AG04450 (cell line): Measurements from ENCODE around the gene CHMP2A. TPM values are rescaled to one million over a fixed set of nuclear protein-coding genes. Genes with fewer than 3 reads are reported as not detected.
"Not testable (repeated sequence)": the region's sequence is repeated elsewhere in the genome, so short reads cannot be mapped to it uniquely, and the experiment has no call there.

Source experiments
- CTCF ChIA-PET: fragments of 300-600, 350-600 bp; formaldehyde crosslinking; extraction: SDS; loops from one replicate; lab custom pipeline; 2022; ENCODE audit warnings: antibody characterized with exemption, inconsistent platforms; lab: Charles Lee
- POLR2A ChIA-PET: fragments of 350-600 bp; formaldehyde crosslinking; extraction: SDS; loops from one replicate; lab custom pipeline; 2021; ENCODE audit warnings: antibody characterized with exemption, inconsistent platforms; lab: Yijun Ruan, JAX
- DNase-seq: peaks from one replicate; pipeline ENCODE4 v3.0.0-alpha.2; 2011; ENCODE audit warnings: low read depth, low spot score
- H3K27ac ChIP-seq: one replicate; pipeline ENCODE4 v1.5.1; 2012; ENCODE audit warnings: low read depth, low read length, control low read depth
- H3K27me3 ChIP-seq: one replicate; pipeline ENCODE4 v1.6.0; 2012; ENCODE audit warnings: low read length; ENCODE audit not compliant: control insufficient read depth, insufficient read depth
- H3K4me3 ChIP-seq: 2 replicates; pipeline ENCODE4 v1.5.1; 2011; ENCODE audit warnings: mild to moderate bottlenecking, low read depth, low read length, control low read depth
- H3K9me3 ChIP-seq: 2 replicates; pipeline ENCODE4 v1.5.1; 2012; ENCODE audit warnings: low read length; ENCODE audit not compliant: control insufficient read depth, insufficient read depth
- CTCF ChIP-seq: IDR thresholded peaks from 2 replicates; pipeline ENCODE4 v1.5.1; 2011; ENCODE audit warnings: low read depth, low read length, control low read depth, inconsistent platforms
- polyA plus RNA-seq: library from polyadenylated mRNA; depleted of rRNA; stranded (reverse); fragments of >200 nt; gene quantifications from 2 replicates; pipeline ENCODE4 v1.2.3, GENCODE V29; 2011

CHMP2A gene
- polyA plus RNA-seq, 1 experiment: 173 TPM

- CTCF ChIA-PET: no interaction called here
- no peak for DNase-seq
- TF ChIP-seq CTCF: no peak
- Histone ChIP-seq H3K9me3 (no peaks in the 10 kb centered on the region; the same call in 1 of the 2 replicates), H3K27me3 (no peaks in the 10 kb centered on the region), H3K4me3 (no peak overlapping the region), H3K27ac (no peak overlapping the region)
- POLR2A ChIA-PET: no interaction called here
Measured at GRCh38 chr19:58582985-58583384, 28.1 kb upstream of the CHMP2A start.

GRCh38 chr19:58581227-58582141, 26.6 kb upstream of the CHMP2A start:
- ChIA-PET CTCF (interaction anchor here (0.5 to 2.5 kb wide), 8 partner anchors 22 to 1156 kb away, joined by 3 to 22 read pairs (median 4); partner anchors contain the start of genes CHMP2A, TRIM28 and ZBTB45), POLR2A (interaction anchor here (0.8 kb wide), 1 partner anchor 28 kb away, joined by 3 read pairs; no protein-coding TSS in a partner anchor)
- H3K4me3 ChIP-seq: no peak overlapping the region
- TF ChIP-seq CTCF: peak; percentile 98
- DNase-seq: peak; percentile 74
- no peaks in the 10 kb centered on the region; the same call in 1 of the 2 replicates for H3K9me3 ChIP-seq
- no peaks in the 10 kb centered on the region for H3K27me3 ChIP-seq
- H3K27ac ChIP-seq: peak overlapping the region; percentile 59

- no peak overlapping the region for H3K27ac ChIP-seq
- ChIA-PET POLR2A (interaction anchor here (0.6 kb wide), 1 partner anchor 753 kb away, joined by 4 read pairs; no protein-coding TSS in a partner anchor), CTCF (interaction anchor here (1.9 to 2.5 kb wide), 2 partner anchors 25 to 60 kb away, joined by 5 to 22 read pairs; partner anchors contain the start of genes CHMP2A and ZBTB45)
- no peak for TF ChIP-seq CTCF
- no peak overlapping the region for H3K4me3 ChIP-seq
- H3K9me3 ChIP-seq: no peaks in the 10 kb centered on the region; the same call in 1 of the 2 replicates
- H3K27me3 ChIP-seq: no peaks in the 10 kb centered on the region
- DNase-seq: no peak
Measured at GRCh38 chr19:58579473-58580142, 24.7 kb upstream of the CHMP2A start.

GRCh38 chr19:58578012-58578925, 23.4 kb upstream of the CHMP2A start:
- no peaks in the 10 kb centered on the region; the same call in 1 of the 2 replicates for H3K9me3 ChIP-seq
- ChIA-PET POLR2A (no interaction called here), CTCF (interaction anchor here (0.6 kb wide), 1 partner anchor 11 kb away, joined by 5 read pairs; no protein-coding TSS in a partner anchor)
- no peak for TF ChIP-seq CTCF
- no peaks in the 10 kb centered on the region for H3K27me3 ChIP-seq
- DNase-seq: no peak
- no peak overlapping the region for H3K4me3 ChIP-seq
- H3K27ac ChIP-seq: no peak overlapping the region

- H3K9me3 ChIP-seq, H3K27ac ChIP-seq, POLR2A ChIA-PET, H3K27me3 ChIP-seq, DNase-seq, H3K4me3 ChIP-seq: not testable (repeated sequence)
- CTCF ChIA-PET: interaction anchor here (0.6 kb wide), 1 partner anchor 11 kb away, joined by 5 read pairs; no protein-coding TSS in a partner anchor
Measured at GRCh38 chr19:58577581-58577980, 22.7 kb upstream of the CHMP2A start.
